Activated B cell treated with CpG ODN at 0.5 μM for 24 hours (primary cell): ENCODE data around the gene ARHGAP24. TPM values are rescaled to one million over a fixed set of nuclear protein-coding genes. Genes with fewer than 3 reads are reported as not detected.

ENCODE experiments used
- ATAC-seq: fragments of 200-7000 bp; cut with Tn5 transposase; one replicate; pipeline ENCODE4 v1.10.0; 2021; ENCODE audit warnings: low read depth, mild to moderate bottlenecking, moderate library complexity
- CTCF ChIA-PET: fragments of 350-600 bp; sonication (Branson Sonifier 250); formaldehyde crosslinking; loops from one replicate; lab custom pipeline; 2021; ENCODE audit warnings: antibody characterized with exemption; lab: Charles Lee
- POLR2A ChIA-PET: fragments of 350-600 bp; sonication (Branson Sonifier 250); formaldehyde crosslinking; loops from one replicate; lab custom pipeline; 2021; ENCODE audit warnings: antibody characterized with exemption; lab: Charles Lee
- DNase-seq: peaks from one replicate; pipeline ENCODE4 v3.0.0; 2022
- H3K27ac Mint-ChIP-seq: one replicate; pipeline ENCODE4 v1.8.0; 2020; ENCODE audit warnings: mixed read lengths
- H3K27me3 Mint-ChIP-seq: one replicate; pipeline ENCODE4 v1.8.0; 2021; ENCODE audit warnings: mixed read lengths
- H3K36me3 Mint-ChIP-seq: one replicate; pipeline ENCODE4 v1.8.0; 2021; ENCODE audit warnings: low read depth, mixed read lengths
- H3K4me1 Mint-ChIP-seq: one replicate; pipeline ENCODE4 v1.8.0; 2021; ENCODE audit warnings: mixed read lengths
- H3K4me3 Mint-ChIP-seq: one replicate; pipeline ENCODE4 v1.8.0; 2020; ENCODE audit warnings: mild to moderate bottlenecking, mixed read lengths
- H3K9me3 Mint-ChIP-seq: one replicate; pipeline ENCODE4 v1.8.0; 2020; ENCODE audit warnings: mixed read lengths
- CTCF ChIP-seq: fragments of 200-600 bp; IDR thresholded peaks from one replicate; pipeline ENCODE4 v1.8.0; 2022; ENCODE audit warnings: antibody characterized with exemption, mild to moderate bottlenecking
- intact Hi-C: fragments of 100-400 bp; cut with micrococcal nuclease; formaldehyde crosslinking; loops from one replicate; pipeline ENCODE4 v1.15.1; 2024
- total RNA-seq: library from RNA; stranded (reverse); gene quantifications from 2 replicates; pipeline ENCODE4 v1.2.3, GENCODE V29; 2022

ARHGAP24 gene
- total RNA-seq, 1 donor from 2014 or later, result 231 TPM

- CTCF ChIA-PET, result interaction anchor here (2.4 kb wide), 1 partner anchor 199 kb away, joined by 13 read pairs; no protein-coding TSS in a partner anchor
- no peaks in the 10 kb centered on the region for H3K27me3 Mint-ChIP-seq
- H3K4me1 Mint-ChIP-seq, result peaks cover 52% of the 10 kb centered on the region
- ATAC-seq (no peak), DNase-seq (no peak)
- peaks cover 28% of the 10 kb centered on the region for H3K9me3 Mint-ChIP-seq
- peak overlapping the region; percentile 8 for H3K27ac Mint-ChIP-seq
- peaks cover 47% of the 10 kb centered on the region for H3K36me3 Mint-ChIP-seq
- no peak for TF ChIP-seq CTCF
- POLR2A ChIA-PET, result interaction anchor here (0.6 kb wide), 1 partner anchor 73 kb away, joined by 3 read pairs; no protein-coding TSS in a partner anchor
- intact Hi-C loops, result loop anchor here (1.0 kb wide), 1 partner anchor 199 kb away; no protein-coding TSS in a partner anchor
- no peak overlapping the region for H3K4me3 Mint-ChIP-seq
Measured at GRCh38 chr4:85548841-85549240, 73.9 kb downstream of the ARHGAP24 start.

DNA sequence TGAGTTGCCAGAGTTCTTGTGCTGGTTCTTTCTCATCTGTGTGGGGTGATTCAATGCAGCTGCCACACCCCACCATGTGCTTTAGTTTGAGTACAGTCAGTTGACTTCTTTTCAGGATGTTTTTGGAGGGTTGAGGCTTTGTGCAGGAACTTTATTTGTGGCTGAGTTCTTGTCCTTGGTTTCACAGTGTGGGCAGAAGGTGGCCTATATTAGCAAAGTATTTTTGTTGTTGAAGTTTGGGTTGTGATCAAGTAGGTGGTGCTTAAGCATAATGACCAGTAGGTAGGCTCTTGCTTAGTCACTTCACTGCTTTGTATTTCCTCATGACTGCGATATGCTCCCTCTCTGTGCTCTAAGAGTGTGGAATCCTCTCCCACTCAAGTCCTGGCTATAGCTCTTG is 80.3 kb downstream of the ARHGAP24 start:
- H3K4me1 Mint-ChIP-seq, result peaks cover 82% of the 10 kb centered on the region
- peaks cover 48% of the 10 kb centered on the region for H3K36me3 Mint-ChIP-seq
- peaks cover 24% of the 10 kb centered on the region for H3K9me3 Mint-ChIP-seq
- ChIA-PET CTCF (interaction anchor here (0.6 kb wide), 1 partner anchor 102 kb away, joined by 4 read pairs; no protein-coding TSS in a partner anchor), POLR2A (interaction anchor here (1.3 to 3.8 kb wide), 4 partner anchors 11 to 163 kb away, joined by 3 to 27 read pairs (median 4); partner anchors contain the start of gene ARHGAP24)
- ATAC-seq (peak; percentile 9), DNase-seq (no peak)
- peak overlapping the region; percentile 56 for H3K4me3 Mint-ChIP-seq
- H3K27ac Mint-ChIP-seq, result peak overlapping the region; percentile 96
- H3K27me3 Mint-ChIP-seq, result no peaks in the 10 kb centered on the region
- no peak for TF ChIP-seq CTCF
- intact Hi-C loops, result loop anchor here (5.0 kb wide), 2 partner anchors 33 to 412 kb away; no protein-coding TSS in a partner anchor

DNA sequence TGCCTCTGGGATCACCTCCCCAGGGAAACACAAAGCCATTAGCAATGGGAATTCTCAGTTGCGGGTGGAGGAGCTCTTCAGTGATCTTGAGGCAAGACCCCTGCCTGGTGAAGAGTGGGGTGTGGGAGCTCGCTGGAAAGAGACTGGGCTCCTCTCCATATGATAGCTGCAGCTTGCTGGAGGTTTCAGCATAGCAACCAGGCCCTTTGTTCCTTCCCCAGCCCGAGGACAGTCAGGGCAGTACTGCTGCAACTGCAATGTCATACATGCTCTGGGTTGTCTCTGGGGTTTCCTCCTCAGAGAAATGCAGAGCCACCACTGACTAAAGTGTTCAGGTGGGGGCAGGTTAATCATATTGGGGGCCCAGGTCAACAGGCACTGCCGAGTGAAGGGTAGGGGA is 81.3 kb downstream of the ARHGAP24 start:
- Mint-ChIP-seq H3K27me3 (no peaks in the 10 kb centered on the region), H3K4me1 (peaks cover 82% of the 10 kb centered on the region), H3K36me3 (peaks cover 41% of the 10 kb centered on the region), H3K9me3 (peaks cover 20% of the 10 kb centered on the region), H3K27ac (peak overlapping the region; percentile 96), H3K4me3 (peak overlapping the region; percentile 56)
- POLR2A ChIA-PET, result interaction anchor here (0.7 to 3.8 kb wide), 11 partner anchors 9 to 222 kb away, joined by 3 to 27 read pairs (median 4); partner anchors contain the start of gene ARHGAP24
- TF ChIP-seq CTCF, result no peak
- CTCF ChIA-PET, result interaction anchor here (1.2 to 3.8 kb wide), 3 partner anchors 24 to 191 kb away, joined by 3 to 20 read pairs (median 3); partner anchors contain the start of gene ARHGAP24
- ATAC-seq (peak; percentile 44), DNase-seq (peak; percentile 32)
- intact Hi-C loops, result loop anchor here (2.0 to 5.0 kb wide), 5 partner anchors 23 to 411 kb away; no protein-coding TSS in a partner anchor

DNA sequence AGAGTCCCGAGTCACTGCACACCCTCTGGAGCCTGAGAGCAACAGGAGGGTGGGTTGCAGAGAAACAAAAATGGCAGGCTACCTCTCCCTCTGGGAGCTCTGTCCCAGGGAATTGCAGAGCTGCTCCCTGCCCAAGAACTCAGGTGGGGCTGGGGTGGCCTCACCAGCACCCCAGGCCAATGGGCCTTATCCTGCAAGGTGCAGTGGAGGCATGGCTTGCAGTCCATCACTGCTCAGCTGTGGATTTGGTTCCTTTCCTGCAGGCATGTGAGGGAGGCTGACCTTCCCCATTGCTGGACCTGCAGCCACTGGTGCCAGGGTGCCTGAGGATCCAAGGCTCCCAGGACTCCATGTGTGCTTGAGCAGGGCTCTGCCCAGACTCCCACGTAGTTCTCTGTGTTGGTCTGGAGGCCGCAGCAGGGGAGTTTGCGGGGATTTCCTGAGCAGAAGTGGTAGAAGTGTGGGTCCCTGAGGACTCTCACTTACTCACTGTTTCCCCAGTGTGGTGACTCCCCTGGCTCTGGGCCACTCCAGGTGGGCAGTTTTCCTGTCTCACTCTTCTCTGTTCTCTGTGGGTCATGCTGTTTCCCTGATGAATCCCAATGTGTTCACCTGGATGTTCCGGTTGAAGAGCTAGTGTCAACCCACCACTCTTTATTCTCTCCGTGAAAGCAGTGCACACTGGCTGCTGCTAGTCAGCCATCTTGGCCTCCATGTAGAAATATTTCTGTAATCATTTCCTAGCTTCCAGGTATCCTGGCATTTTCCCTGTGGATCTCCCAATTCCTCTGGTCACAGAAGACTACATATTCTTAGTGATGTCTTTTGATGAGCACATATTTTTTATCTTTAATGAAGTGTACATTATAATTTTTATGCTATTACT is 82.3 kb downstream of the ARHGAP24 start:
- Mint-ChIP-seq H3K27me3 (no peaks in the 10 kb centered on the region), H3K36me3 (peaks cover 38% of the 10 kb centered on the region), H3K27ac (peak overlapping the region; percentile 96), H3K9me3 (peaks cover 13% of the 10 kb centered on the region), H3K4me3 (peak overlapping the region; percentile 61), H3K4me1 (peaks cover 80% of the 10 kb centered on the region)
- ATAC-seq (peak; percentile 84), DNase-seq (peak; percentile 83)
- POLR2A ChIA-PET, result interaction anchor here (0.7 to 3.8 kb wide), 13 partner anchors 9 to 222 kb away, joined by 3 to 27 read pairs (median 4); partner anchors contain the start of gene ARHGAP24
- TF ChIP-seq CTCF, result no peak
- intact Hi-C loops, result loop anchor here (1.0 to 5.0 kb wide), 11 partner anchors 24 to 410 kb away; partner anchors contain the start of gene ARHGAP24
- CTCF ChIA-PET, result interaction anchor here (1.4 to 3.8 kb wide), 2 partner anchors 24 to 190 kb away, joined by 3 to 20 read pairs; no protein-coding TSS in a partner anchor
